Measurements from ENCODE around the gene PSMD13. TPM values are rescaled to one million over a fixed set of nuclear protein-coding genes. Genes with fewer than 3 reads are reported as not detected.

PSMD13 gene
- total and polyA plus RNA-seq, 2 donors from 2014 or later, result 87.7 to 115 TPM

DNA sequence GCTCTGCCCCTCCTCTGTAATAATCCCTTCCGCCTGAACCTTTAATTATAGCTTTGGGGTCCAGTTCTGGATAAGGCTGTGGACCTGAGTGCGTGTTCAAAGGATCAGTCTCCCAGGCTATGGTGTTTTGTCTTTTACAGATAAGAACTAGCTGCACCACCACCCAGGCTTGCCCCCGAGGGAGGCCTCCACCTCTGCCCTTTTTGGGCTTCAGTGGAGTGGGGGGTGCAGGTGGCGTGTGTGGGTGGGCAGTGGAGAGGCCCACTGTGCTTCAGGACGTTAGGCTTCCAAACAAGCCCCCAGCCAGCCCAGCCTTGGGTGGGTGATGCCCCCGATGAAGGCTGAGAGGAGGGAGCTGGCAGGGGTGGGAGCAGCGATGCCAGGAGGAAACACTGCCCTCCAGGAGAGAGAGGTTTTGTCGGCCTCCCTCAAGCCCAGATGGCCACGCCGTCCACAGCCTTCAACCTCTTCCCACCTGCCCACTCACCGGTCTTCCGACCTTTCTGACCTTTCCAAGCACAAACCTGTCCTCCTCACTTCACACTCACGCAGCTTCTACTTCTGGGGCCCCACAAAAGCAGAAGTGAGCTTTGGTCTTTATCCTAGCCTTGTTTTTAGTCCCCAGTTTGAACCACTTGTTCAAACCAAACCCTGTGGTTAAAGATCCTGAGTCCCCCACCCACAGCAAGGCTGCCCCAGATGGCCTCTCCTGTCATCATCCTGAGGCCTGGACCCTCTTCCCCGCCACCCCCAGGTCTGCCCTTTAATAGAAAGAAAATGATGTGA is 20.4 kb downstream of the PSMD13 start:
- intact Hi-C loops (cut with DNase I), result no loop called here
- peaks cover 0 to 1% (median 0%) of the 10 kb centered on the region in 3 donors for H3K9me3 ChIP-seq (ENCODE audit: control insufficient read depth in 2 of 3, insufficient read depth in 1 of 3, low read length in 3 of 3)
- no peaks in the 10 kb centered on the region for H3K27me3 ChIP-seq (ENCODE audit: control insufficient read depth, insufficient read depth, low read length)
- FAIRE-seq (no peak), DNase-seq (no peak)
- peaks cover 0 to 11% (median under 1%) of the 10 kb centered on the region in 3 donors for H3K36me3 ChIP-seq (ENCODE audit: control insufficient read depth in 2 of 3, insufficient read depth in 3 of 3, low read length in 3 of 3)
- TF ChIP-seq, protein P1, sequence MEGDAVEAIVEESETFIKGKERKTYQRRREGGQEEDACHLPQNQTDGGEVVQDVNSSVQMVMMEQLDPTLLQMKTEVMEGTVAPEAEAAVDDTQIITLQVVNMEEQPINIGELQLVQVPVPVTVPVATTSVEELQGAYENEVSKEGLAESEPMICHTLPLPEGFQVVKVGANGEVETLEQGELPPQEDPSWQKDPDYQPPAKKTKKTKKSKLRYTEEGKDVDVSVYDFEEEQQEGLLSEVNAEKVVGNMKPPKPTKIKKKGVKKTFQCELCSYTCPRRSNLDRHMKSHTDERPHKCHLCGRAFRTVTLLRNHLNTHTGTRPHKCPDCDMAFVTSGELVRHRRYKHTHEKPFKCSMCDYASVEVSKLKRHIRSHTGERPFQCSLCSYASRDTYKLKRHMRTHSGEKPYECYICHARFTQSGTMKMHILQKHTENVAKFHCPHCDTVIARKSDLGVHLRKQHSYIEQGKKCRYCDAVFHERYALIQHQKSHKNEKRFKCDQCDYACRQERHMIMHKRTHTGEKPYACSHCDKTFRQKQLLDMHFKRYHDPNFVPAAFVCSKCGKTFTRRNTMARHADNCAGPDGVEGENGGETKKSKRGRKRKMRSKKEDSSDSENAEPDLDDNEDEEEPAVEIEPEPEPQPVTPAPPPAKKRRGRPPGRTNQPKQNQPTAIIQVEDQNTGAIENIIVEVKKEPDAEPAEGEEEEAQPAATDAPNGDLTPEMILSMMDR (IDR thresholded peaks at IDR 0.05; ENCODE audit: borderline replicate concordance, extremely low read depth, insufficient read depth), result no peak
- no peak overlapping the region for H3K9ac ChIP-seq (ENCODE audit: low read length in 3 of 3)
- no peak overlapping the region for H3K4me3 ChIP-seq (ENCODE audit: low read length in 3 of 3)
- no peak overlapping the region for H3K27ac ChIP-seq (ENCODE audit: low read depth in 2 of 2, low read length in 2 of 2)
- H3K4me1 ChIP-seq (ENCODE audit: control insufficient read depth in 2 of 3, insufficient read depth in 2 of 3, low read depth in 1 of 3, low read length in 3 of 3), result no peaks in the 10 kb centered on the region

DNA sequence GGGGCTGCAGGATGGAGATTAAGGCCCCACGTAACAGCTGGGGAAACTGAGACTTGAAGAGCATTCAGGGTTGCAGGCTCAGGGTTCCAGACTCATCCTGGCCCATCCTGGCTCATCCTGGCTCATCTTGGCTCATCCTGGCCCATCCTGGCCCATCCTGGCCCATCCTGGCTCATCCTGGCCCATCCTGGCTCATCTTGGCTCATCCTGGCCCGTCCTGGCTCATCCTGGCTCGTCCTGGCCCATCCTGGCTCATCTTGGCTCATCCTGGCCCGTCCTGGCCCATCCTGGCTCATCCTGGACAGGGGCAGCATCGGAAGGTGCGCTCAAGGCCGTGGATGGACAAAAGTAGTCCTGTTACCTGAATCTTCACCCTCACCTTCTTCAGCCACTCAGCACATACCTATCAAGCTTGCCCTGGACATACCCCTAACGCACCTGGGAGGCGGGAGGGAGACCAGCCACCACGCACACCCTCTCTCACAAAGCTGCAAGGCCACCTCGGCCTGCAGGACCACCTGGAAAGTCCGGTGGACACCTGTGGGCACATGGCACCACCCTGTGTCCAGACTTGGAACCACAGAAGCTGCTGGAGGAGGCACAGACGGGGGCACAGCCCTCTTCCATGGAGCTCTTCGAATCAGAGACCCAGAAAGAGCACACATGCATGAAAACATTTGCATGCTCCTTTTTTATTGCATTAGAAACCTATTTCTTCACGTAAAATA is 21.2 kb downstream of the PSMD13 start:
- Histone ChIP-seq H3K4me3 (ENCODE audit: low read length in 3 of 3) (no peak overlapping the region), H3K9me3 (ENCODE audit: control insufficient read depth in 2 of 3, insufficient read depth in 1 of 3, low read length in 3 of 3) (peaks cover 0 to 1% (median 0%) of the 10 kb centered on the region in 3 donors), H3K36me3 (ENCODE audit: control insufficient read depth in 2 of 3, insufficient read depth in 3 of 3, low read length in 3 of 3) (peaks cover 0 to 8% (median 0%) of the 10 kb centered on the region in 3 donors), H3K4me1 (ENCODE audit: control insufficient read depth in 2 of 3, insufficient read depth in 2 of 3, low read depth in 1 of 3, low read length in 3 of 3) (no peaks in the 10 kb centered on the region), H3K27me3 (ENCODE audit: control insufficient read depth, insufficient read depth, low read length) (no peaks in the 10 kb centered on the region), H3K9ac (ENCODE audit: low read length in 3 of 3) (no peak overlapping the region), H3K27ac (ENCODE audit: low read depth in 2 of 2, low read length in 2 of 2) (no peak overlapping the region)
- no peak for FAIRE-seq
- TF ChIP-seq, protein P1 (IDR thresholded peaks at IDR 0.05; ENCODE audit: borderline replicate concordance, extremely low read depth, insufficient read depth), result no peak
- intact Hi-C loops (cut with DNase I), result no loop called here
- peak in 1 of 5 donors; percentile 41 for DNase-seq

DNA sequence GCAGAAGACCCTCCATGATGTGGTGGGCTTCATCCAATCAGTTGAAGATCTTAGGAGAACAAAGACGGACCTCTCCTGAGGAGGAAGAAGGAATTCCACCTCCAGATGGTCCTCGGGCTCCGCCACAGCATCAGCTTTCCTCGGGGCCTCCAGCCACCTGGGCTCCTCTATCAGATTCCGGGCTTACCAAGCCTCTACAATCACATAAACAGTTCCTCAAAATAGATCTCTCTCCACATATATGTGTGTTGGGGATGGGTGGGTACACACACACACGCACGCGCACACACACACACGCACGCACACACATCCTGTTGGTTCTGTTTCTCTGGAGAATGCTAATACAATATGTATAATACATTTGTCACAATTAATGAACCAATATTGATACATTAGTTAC is 22.6 kb downstream of the PSMD13 start:
- FAIRE-seq (no peak), DNase-seq (no peak)
- H3K9me3 ChIP-seq (ENCODE audit: control insufficient read depth in 2 of 3, insufficient read depth in 1 of 3, low read length in 3 of 3), result peaks cover 0 to 1% (median 0%) of the 10 kb centered on the region in 3 donors
- H3K4me3 ChIP-seq (ENCODE audit: low read length in 3 of 3), result no peak overlapping the region
- H3K27me3 ChIP-seq (ENCODE audit: control insufficient read depth, insufficient read depth, low read length), result no peaks in the 10 kb centered on the region
- H3K9ac ChIP-seq (ENCODE audit: low read length in 3 of 3), result no peak overlapping the region
- H3K36me3 ChIP-seq (ENCODE audit: control insufficient read depth in 2 of 3, insufficient read depth in 3 of 3, low read length in 3 of 3), result no peaks in the 10 kb centered on the region
- intact Hi-C loops (cut with DNase I), result no loop called here
- H3K27ac ChIP-seq (ENCODE audit: low read depth in 2 of 2, low read length in 2 of 2), result no peak overlapping the region
- TF ChIP-seq, protein P1 (IDR thresholded peaks at IDR 0.05; ENCODE audit: borderline replicate concordance, extremely low read depth, insufficient read depth), result no peak
- no peaks in the 10 kb centered on the region for H3K4me1 ChIP-seq (ENCODE audit: control insufficient read depth in 2 of 3, insufficient read depth in 2 of 3, low read depth in 1 of 3, low read length in 3 of 3)
